Keratinocyte (primary cell): ENCODE measurements around the gene TAMM41. TPM values are rescaled to one million over a fixed set of nuclear protein-coding genes. Genes with fewer than 3 reads are reported as not detected.

Experiments used
- DNase-seq: peaks from one replicate; pipeline ENCODE4 v3.0.0-alpha.2; 2011; ENCODE audit warnings: low read depth, missing footprints, low spot score
- FAIRE-seq: peaks from 2 replicates; lab custom pipeline; 2011; peaks lifted over from hg19 to GRCh38; lab: Jason Lieb, UNC
- H2AFZ ChIP-seq: 2 replicates; pipeline ENCODE4 v1.6.0; 2012; ENCODE audit warnings: low read length, control low read depth, inconsistent platforms; ENCODE audit not compliant: control insufficient read depth
- H3K27ac ChIP-seq: 2 replicates; pipeline ENCODE4 v1.5.1; 2011; ENCODE audit warnings: low read length; ENCODE audit not compliant: control insufficient read depth, insufficient read depth
- H3K27me3 ChIP-seq: 3 replicates; pipeline ENCODE4 v1.6.0; 2011; ENCODE audit warnings: low read length; ENCODE audit not compliant: control insufficient read depth, insufficient read depth; ENCODE audit errors: extremely low read depth
- H3K36me3 ChIP-seq, 2 experiments: 2 replicates in 1 of 2; 3 replicates in 1 of 2; pipeline ENCODE4 v1.5.1; 2011; ENCODE audit warnings: low read length in 2 of 2, mild to moderate bottlenecking in 1 of 2; ENCODE audit not compliant: control insufficient read depth in 2 of 2, insufficient read depth in 2 of 2; ENCODE audit errors: extremely low read depth in 1 of 2
- H3K4me1 ChIP-seq: 3 replicates; pipeline ENCODE4 v1.5.1; 2011; ENCODE audit warnings: low read length; ENCODE audit not compliant: control insufficient read depth, insufficient read depth; ENCODE audit errors: extremely low read depth
- H3K4me2 ChIP-seq: 3 replicates; pipeline ENCODE4 v1.6.0; 2011; ENCODE audit warnings: low read depth, low read length; ENCODE audit not compliant: control insufficient read depth, insufficient read depth; ENCODE audit errors: extremely low read depth
- H3K4me3 ChIP-seq, 3 experiments: fragments of 200-600 bp in 1 of 3; sonication (generic) in 1 of 3; 2 replicates in 2 of 3; 3 replicates in 1 of 3; pipeline ENCODE4 v1.5.1; 2011 to 2016; ENCODE audit warnings: low read length in 3 of 3, mild to moderate bottlenecking in 3 of 3, control low read depth in 2 of 3, inconsistent platforms in 1 of 3, low read depth in 1 of 3, mixed read lengths in 1 of 3, mixed run types in 1 of 3, moderate library complexity in 1 of 3; ENCODE audit not compliant: control insufficient read depth in 2 of 3, insufficient read depth in 2 of 3; ENCODE audit errors: extremely low read depth in 1 of 3
- H3K79me2 ChIP-seq: 2 replicates; pipeline ENCODE4 v1.6.0; 2012; ENCODE audit warnings: low read length; ENCODE audit not compliant: control insufficient read depth, insufficient read depth
- H3K9ac ChIP-seq: 3 replicates; pipeline ENCODE4 v1.6.0; 2011; ENCODE audit warnings: low read length; ENCODE audit not compliant: control insufficient read depth, insufficient read depth; ENCODE audit errors: extremely low read depth
- H3K9me1 ChIP-seq: 3 replicates; pipeline ENCODE4 v1.6.0; 2011; ENCODE audit warnings: low read length; ENCODE audit not compliant: control insufficient read depth, insufficient read depth; ENCODE audit errors: extremely low read depth
- H3K9me3 ChIP-seq: 2 replicates; pipeline ENCODE4 v1.5.1; 2012; ENCODE audit warnings: low read depth, low read length; ENCODE audit not compliant: control insufficient read depth
- H4K20me1 ChIP-seq: 3 replicates; pipeline ENCODE4 v1.6.0; 2011; ENCODE audit warnings: low read length; ENCODE audit not compliant: control insufficient read depth, insufficient read depth; ENCODE audit errors: extremely low read depth
- EZH2 ChIP-seq: IDR thresholded peaks from one replicate; pipeline ENCODE4 v1.6.1; 2012; ENCODE audit warnings: inconsistent platforms, mild to moderate bottlenecking, low read length, moderate library complexity
- dilution Hi-C: fragments of 300-500 bp; cut with MboI; formaldehyde crosslinking; loops from one replicate; pipeline ENCODE4 v1.7.0; 2020; ENCODE audit warnings: low sequenced_read_pairs; ENCODE audit not compliant: extremely low pct_ligation_motif_present
- polyA plus RNA-seq, 5 experiments: library from polyadenylated mRNA; depleted of rRNA in 3 of 5; stranded (reverse) in 3 of 5; stranded (forward) in 1 of 5; unstranded in 1 of 5; fragments of >200 nt; gene quantifications; 1 replicate in 1 of 5; 2 replicates in 3 of 5; 3 replicates in 1 of 5; pipeline versions ENCODE4 v1.2.1 to v1.2.3, GENCODE V29; 2011 to 2012; ENCODE audit warnings: missing spikeins in 2 of 5, low read depth in 1 of 5, low replicate concordance in 1 of 5
- TF ChIP-seq, protein P1 (sequence below), 3 experiments: IDR thresholded peaks in 1 of 3; conservative IDR thresholded peaks in 1 of 3; optimal IDR thresholded peaks in 1 of 3; 2 replicates in 2 of 3; 3 replicates in 1 of 3; pipeline versions ENCODE3 to v1.5.1; 2011; ENCODE audit warnings: low read length in 3 of 3, mild to moderate bottlenecking in 3 of 3, moderate library complexity in 2 of 3, control low read depth in 1 of 3, inconsistent platforms in 1 of 3; ENCODE audit not compliant: insufficient read depth in 2 of 3; ENCODE audit errors: extremely low read depth in 1 of 3

Gene TAMM41
- polyA plus RNA-seq, 1 donor (not counting 4 experiments of a cell fraction or from before 2014, with no cell fraction given) = 22.9 TPM

DNA sequence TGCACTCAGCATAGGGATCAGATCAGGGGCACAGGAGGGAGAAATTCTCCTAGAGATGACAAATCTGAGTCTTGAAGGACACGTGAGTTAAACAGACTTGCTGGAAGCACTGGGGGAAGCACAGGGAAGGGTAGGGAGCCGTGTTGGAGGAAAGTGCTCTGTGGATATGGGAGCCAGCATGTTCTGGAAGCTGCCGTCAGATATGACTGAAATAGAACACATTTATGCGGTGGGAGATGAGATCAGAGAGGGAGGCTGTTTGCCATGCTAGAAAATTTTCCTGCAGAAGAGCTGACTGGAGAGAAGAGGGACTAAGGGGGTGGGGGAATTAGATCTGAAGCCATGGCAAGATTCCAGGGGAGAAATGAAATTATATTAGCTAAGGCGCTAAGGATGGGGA, 1.8 kb downstream of the TAMM41 start:
- no peaks in the 10 kb centered on the region for H4K20me1 ChIP-seq
- H3K79me2 ChIP-seq = peaks cover 43% of the 10 kb centered on the region
- TF ChIP-seq, protein P1, sequence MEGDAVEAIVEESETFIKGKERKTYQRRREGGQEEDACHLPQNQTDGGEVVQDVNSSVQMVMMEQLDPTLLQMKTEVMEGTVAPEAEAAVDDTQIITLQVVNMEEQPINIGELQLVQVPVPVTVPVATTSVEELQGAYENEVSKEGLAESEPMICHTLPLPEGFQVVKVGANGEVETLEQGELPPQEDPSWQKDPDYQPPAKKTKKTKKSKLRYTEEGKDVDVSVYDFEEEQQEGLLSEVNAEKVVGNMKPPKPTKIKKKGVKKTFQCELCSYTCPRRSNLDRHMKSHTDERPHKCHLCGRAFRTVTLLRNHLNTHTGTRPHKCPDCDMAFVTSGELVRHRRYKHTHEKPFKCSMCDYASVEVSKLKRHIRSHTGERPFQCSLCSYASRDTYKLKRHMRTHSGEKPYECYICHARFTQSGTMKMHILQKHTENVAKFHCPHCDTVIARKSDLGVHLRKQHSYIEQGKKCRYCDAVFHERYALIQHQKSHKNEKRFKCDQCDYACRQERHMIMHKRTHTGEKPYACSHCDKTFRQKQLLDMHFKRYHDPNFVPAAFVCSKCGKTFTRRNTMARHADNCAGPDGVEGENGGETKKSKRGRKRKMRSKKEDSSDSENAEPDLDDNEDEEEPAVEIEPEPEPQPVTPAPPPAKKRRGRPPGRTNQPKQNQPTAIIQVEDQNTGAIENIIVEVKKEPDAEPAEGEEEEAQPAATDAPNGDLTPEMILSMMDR (optimal IDR thresholded peaks at IDR 0.05 in 1 of 3, IDR thresholded peaks at IDR 0.05 in 1 of 3, conservative IDR thresholded peaks at IDR 0.05 in 1 of 3; ENCODE audit: extremely low read depth in 1 of 3, insufficient read depth in 2 of 3, low read length in 3 of 3) = no peak
- H3K36me3 ChIP-seq = peaks cover 13 to 29% of the 10 kb centered on the region in 2 experiments
- H3K4me3 ChIP-seq = no peak overlapping the region
- no peaks in the 10 kb centered on the region for H3K9me1 ChIP-seq
- peaks cover 12% of the 10 kb centered on the region for H3K4me1 ChIP-seq
- H3K4me2 ChIP-seq = no peak overlapping the region
- dilution Hi-C loops = no loop called here
- FAIRE-seq (no peak), DNase-seq (no peak)
- no peak overlapping the region for H2AFZ ChIP-seq
- H3K9me3 ChIP-seq = no peaks in the 10 kb centered on the region
- H3K27me3 ChIP-seq = no peaks in the 10 kb centered on the region
- H3K27ac ChIP-seq = no peak overlapping the region
- H3K9ac ChIP-seq = no peak overlapping the region

GRCh38 chr3:11835028-11835639, 11.6 kb downstream of the TAMM41 start:
- FAIRE-seq (no peak), DNase-seq (no peak)
- Histone ChIP-seq H3K36me3 (peaks cover 20 to 29% of the 10 kb centered on the region in 2 experiments), H3K4me1 (no peaks in the 10 kb centered on the region), H3K9me3 (no peaks in the 10 kb centered on the region), H2AFZ (no peak overlapping the region), H3K4me2 (no peak overlapping the region), H3K9ac (no peak overlapping the region), H4K20me1 (no peaks in the 10 kb centered on the region), H3K79me2 (peaks cover 3% of the 10 kb centered on the region), H3K9me1 (no peaks in the 10 kb centered on the region), H3K27ac (no peak overlapping the region), H3K4me3 (no peak overlapping the region), H3K27me3 (no peaks in the 10 kb centered on the region)
- TF ChIP-seq EZH2 = no peak
- TF ChIP-seq, protein P1 (optimal IDR thresholded peaks at IDR 0.05 in 1 of 3, IDR thresholded peaks at IDR 0.05 in 1 of 3, conservative IDR thresholded peaks at IDR 0.05 in 1 of 3; ENCODE audit: extremely low read depth in 1 of 3, insufficient read depth in 2 of 3, low read length in 3 of 3) = peak in 2 of 3 experiments; percentile 19 to 44
- dilution Hi-C loops = no loop called here
